ENCODE results near the gene GULP1.

GULP1 gene

DNA sequence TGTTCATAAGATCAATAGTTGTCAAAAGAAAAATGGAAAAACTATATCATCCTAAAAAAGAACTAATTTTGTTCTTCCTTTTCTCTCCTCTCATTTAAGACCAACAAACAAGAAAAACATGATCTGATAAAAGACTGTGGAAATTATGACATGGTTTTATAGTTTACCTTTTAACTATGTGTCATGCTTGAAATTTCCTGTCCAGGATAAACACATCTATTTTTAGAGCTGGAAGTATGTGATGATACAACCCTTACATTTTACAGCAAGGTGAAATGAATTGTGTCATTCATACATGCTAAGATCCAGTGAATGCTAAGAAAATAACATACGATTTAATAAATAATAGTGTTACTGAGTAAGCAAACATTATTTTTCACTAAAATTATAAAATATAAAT, 89.9 kb downstream of the GULP1 start:
- no peak for DNase-seq

DNA sequence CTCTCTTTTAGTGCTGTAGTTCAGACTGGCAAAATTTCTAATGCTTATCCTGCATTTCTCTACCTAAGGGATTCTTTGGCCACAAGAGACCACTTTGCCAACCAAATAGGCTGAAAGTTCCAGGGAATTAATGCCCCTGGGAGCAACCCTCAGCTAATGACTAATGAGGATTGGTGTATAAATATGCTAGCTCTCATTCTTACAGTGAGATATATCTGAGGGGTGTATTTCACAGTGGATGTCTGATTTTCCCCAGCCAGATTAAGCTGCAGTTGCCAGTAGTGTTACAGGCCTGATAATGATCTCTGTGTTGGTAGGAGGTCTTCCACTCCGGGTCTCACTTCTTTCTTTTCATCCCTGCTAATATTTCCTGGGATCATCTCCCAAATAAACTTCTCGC, 90.4 kb downstream of the GULP1 start:
- no peak for DNase-seq

DNA sequence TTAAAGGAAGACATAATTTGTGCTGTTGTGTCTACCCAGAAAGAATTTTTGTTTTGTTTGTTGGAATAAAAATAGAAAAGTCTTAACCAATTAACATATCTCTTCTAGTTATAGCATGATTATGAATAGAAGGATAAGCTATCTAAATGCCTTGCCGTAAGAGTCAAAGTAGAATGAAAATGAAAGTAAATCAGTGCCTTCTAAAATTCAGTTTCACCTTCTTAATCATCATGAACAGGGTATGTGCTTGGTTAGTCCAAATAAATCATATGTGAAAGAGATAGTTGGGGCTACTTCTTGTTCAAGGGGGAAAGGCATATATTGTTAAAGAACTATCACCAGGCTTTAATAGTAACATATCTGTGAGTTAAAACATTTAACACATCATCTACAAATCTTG, 91.5 kb downstream of the GULP1 start:
- no peak for DNase-seq

DNA sequence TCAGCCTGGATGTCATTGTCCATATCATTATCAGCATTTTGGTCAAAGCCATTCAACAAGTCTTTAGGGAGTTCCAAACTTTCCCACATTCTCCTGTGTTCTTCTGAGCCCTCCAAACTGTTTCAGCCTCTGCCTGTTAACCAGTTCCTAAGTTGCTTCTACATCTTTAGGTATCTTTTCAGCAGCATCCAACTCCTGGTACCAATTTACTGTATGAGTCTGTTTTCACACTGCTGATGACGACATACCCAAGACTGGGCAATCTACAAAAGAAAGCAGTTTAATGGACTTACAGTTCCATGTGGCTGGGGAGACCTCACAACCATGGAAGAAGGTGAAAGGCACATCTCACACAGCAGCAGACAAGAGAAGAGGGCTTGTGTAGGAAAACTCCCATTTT, 94.2 kb downstream of the GULP1 start:
- no peak for DNase-seq

DNA sequence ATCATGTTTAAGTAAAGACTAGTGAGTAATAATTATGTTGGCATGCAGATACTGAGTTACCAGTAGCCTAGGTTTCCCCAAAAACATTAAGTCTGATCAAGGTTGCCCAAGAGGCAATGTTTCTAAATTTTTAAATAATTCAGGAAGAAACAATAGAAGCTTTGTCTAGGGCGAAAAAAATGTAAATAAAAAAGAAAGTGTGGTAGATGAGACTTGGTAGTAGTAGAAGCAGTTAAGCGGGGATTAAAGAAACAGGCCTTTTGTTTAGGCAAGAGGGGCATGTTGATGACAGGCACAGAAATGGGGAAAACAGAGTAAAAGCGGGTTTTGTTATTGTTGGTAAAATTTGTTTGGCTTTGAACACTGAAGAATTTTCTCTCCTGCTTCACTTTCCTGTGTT, 97.2 kb downstream of the GULP1 start:
- DNase-seq: no peak

DNA sequence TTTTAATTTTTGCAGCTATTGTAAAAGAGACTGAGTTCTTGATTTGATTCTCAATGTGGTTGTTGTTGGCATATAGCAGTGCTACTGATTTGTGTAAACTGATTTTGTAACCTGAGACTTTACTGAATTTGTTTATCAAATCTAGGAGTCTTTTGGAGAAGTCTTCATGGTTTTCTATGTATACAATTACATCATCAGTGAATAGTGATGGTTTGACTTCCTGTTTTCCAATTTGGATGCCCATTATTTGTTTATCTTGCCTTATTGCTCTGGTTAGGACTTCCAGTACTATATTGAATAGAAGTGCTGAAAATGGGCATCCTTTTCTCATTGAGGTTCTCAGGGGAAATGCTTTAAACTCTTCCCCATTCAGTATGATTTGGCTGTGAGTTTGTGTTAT, 99.7 kb downstream of the GULP1 start:
- no peak for DNase-seq

DNA sequence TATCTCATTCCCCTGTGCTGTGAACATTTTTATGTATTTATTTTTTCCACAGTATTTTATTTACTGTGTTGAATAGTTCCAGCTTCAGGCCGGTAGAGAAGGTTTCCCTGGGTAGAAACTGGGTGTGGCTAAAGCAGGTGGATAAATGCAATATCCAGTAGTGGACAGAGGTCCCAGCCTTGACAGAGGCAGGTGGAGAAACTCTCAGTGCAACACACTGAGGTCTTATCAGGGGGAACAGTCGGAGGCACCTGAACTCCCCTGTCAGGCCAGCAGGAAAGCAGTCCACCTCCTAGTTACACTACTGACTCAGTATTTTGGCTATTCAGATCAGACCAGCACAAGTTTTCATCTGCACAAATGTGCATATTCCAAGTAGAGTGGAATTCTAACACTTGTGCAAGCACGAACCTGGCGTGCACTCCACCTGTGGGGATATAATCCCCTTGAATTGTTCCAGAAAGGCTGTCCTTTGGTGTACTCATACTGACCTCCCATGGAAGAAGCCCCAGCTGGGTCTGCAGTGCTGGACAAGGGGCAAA, 103.3 kb downstream of the GULP1 start:
- no peak for DNase-seq

DNA sequence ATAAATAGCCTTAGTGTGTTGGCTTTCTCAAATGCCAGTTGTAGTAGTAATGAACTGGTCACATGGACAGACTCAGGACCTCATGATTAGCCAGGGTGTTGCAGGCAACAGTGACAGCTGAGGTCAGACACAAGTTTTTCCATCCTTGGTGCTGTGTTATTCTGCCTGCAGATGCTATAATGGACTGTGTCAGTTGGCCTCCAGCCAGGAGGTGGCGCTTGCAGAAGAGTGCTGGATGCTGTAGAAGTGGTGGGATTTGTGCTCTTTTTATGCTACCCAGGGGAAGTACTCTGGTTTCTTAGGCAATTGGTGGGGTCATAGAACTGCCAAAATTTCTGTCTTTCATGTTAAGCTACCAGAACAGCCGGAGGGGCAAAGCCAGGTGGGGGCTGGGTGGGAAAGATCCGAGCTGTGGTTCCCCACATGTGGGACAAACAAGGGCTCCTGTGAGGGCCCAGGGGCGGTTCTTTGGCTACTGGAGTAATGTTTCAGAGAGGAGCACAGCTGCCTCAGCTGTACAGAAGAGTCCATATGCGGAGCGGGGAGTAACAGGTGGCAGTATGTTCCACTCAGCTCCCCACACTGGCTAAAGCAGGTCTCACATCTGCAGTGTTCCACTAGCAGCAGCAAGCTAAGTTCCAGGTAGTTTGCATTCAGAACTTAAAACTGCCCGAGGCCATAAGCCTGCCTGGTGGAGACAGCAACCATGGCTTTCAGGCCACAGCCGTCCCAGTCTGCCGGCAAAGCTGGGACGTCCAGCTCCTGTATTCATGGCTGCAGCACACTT, 104.4 kb downstream of the GULP1 start:
- no peak for DNase-seq

DNA sequence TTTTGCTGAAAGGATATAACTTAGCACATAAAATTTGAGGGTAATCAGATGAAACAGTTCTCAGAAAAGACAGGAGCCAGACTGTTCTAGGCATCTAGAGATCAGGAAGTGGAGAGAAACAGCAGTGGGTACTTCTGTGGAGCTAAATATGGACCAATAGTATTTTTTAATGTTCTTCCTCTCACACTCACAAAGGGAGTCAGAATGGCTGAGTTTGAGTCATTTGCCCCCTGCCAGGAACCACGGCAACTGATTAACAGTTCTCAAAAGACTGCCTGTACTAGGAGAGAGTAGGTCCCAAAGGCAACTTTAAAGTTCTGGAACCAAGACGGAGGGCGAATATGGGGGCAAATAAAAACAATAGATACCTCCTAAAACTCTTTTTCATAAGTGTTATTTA, 107.5 kb downstream of the GULP1 start:
- DNase-seq: no peak

DNA sequence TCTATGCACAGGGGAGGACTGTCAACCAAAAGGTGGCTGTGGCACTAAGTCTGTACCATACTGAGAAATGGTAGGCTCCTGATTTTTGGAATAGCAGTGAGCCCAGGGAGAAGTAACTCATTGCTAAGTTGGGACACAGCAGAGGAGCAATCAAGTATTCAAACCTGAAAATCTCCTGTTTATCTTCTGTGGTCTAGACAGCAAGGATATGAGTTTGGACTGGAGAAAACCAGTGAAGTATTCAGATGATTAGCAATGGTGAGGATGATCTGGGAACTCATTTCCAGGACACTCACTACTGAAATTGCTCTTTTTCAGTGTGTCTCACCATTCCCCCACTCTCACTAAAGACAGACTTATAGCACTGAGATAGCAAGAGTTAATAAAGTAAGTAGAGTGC, 112.0 kb downstream of the GULP1 start:
- DNase-seq: no peak

DNA sequence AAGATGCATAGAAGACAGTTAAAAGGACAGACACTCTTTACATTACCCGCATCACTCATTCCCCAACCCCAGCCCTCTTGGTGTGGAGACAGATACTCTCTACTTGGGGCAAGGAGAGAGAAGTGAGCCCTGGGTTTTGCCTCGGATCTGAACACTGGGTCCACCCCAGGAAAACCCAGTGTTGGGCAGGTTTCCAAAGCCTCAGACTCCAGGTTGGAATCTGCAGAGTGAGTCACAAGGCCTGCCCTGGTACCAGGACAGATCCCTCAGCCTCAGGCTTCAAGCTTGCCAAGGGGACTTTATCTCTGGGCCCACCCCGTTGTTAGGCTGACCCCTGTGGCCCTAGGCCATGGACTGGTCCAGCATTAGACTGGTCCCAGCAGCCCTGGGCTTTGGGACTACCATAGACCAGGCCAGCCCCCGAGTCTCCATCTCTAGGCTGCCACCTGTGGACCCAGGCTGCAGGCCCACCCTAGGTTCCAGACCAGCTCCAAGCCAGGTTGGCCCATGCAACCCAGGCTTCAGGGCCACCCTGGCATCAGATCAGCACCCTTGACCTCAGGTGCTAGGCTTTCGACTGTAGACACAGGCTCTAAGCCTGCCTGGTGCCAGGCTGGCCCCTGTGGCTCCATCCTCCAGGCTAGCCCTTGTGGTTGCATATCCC, 112.8 kb downstream of the GULP1 start:
- no peak for DNase-seq

DNA sequence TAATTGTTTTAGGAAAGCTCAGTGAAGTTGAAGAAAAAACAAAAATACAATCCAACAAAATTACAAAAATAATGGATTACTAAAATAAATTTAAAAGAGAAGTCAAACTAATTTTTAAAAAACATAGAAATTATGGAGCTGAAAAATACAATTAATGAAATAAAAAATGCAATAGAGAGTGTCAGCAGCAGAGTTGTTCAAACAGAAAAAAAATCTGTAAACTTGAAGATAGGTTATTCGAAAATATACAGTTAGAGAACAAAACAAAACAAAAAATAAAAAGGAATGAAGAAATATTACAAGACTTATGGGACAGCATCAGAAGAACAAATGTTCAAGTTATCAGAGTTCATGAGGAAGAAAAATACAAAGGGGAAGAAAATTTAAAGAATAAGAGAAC, 114.7 kb downstream of the GULP1 start:
- no peak for DNase-seq

DNA sequence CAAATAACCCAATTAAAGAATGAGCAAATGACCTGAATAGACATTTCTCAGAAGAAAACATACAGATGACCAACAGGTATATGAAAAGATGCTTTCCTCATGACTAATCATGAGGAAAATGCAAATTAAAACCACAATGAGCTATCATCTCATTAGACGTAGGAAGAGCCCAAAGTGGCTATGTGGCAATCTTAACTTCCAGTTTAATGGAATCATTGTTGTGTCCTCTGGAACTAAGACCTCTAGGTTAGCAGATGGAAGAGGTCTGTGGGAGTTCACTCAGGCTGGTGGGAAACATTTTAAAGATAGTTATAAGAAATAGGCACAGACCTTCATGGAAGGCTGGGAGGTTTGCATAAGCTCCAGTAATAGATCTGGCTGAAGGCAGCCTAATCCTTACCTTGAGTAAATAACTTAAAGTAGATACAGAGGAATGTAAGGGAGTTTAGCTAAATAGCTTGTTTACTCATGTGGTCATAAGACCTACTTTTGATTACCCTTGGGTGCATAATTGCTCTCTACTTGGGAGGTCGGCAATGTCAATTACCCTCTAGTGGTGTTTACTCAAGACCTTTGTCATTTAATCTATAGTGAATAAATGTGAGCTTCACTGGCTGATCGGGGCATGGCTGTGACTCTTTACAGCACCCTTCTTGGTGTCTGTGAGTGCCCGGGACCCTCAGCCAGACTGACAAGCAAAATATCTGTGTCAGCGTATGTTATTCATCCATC, 119.0 kb downstream of the GULP1 start:
- DNase-seq: no peak

DNA sequence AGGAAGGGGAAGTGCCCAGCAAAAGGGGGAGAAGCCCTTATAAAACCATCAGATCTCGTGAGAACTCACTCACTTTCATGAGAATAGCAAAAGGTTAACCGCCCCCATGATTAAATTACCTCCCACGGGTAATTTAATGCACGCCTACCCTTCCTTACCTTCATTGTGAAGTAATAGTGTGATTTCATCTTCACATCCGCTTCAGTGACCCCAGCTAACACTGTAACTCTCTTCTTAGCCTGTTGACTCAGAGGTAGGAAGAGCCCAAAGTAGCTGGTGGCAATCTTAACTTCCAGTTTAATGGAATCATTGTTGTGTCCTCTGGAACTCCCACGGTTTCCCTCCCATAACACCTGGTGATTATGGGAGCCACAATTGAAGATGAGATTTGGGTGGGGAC, 120.5 kb downstream of the GULP1 start:
- DNase-seq: no peak

DNA sequence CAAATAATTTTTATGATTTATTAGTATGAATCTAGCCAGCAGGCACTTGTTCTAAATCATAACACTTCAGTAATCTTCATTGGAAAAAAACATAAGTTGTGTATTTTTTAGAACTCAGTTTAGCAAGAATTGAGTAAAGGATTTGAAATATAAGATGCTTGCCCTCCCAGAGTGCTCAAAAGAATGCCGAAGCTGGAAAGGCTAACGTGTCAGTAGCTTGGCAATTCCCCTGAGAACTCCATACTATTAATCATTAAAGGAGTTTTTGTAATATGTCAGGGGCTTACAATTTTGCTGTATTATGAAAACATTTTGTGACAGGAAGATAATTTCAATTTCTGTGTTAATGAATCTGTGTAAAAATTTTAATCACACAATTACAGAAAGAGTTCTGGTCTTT, 122.7 kb downstream of the GULP1 start:
- no peak for DNase-seq

DNA sequence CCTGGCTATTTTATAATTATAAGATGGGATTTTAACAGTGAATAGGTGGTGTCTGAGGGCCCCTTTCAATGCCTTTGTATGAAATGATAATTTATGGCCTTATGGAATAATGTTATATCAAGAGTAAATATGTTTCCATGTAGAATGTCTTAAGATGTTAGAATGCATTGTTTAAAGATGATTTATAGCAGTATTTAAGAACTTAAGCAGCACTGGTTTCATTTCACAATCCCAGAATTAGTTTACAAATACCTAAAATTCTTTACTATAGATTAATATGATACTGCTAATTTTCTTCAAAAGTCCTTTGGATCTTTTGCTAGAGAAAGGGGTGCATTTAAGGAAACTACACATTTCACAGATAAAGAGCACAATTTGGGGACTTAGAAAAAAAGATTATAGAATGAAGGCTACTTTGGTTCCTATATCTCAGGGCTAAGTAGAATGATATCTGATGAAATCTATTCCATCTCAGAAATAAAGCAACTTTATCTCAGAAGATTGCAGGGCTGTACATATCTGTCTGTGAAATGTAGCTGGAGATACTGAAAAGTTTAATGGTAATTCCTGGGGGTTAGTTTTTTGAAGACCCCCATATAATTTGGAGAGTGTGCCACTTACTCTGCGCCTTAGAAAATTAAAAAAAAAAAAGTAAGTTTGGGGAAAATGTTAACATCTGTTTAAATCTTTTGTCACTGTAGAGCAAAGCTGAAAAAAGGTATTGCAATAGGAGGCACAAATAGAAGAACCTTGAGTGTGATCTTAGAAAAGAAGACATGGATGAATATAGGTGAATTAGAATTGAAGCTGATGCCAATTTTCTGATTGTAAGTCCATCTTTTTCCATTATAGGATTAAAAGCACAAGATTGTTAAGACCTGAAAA, 123.4 kb downstream of the GULP1 start:
- no peak for DNase-seq

DNA sequence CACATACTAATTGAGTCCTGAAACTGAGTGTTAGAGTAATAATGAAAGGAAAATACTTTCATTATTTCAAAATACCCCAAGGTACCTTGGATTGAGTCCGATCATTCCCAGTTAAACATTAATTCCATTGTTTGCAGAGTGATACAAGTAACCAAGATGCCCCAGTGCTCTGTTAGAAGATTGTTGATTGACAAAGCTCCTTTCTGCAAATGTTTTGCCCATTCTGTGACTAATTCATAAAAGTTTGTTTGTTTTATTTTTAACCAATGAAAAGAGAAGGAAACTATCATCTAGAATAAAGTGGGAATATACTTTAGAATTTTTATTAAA, 124.0 kb downstream of the GULP1 start:
- no peak for DNase-seq

DNA sequence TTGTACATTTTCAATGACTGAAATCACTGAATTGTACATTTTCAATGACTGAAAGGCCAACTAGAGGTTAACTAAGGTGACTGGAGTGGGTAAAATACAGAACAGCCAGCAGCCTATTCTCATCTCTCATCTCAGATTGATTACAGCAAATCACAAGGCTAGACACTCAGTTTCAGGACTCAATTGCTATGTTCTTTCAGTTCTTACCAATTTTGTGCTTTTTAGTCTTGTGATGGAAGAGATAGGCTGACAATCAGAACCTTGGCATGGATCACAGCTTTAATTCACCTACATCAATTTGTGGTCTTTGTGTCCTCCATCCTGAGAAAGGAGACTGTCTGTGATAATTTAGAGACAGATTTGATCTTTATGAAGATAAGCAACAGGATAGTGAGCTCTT, 124.7 kb downstream of the GULP1 start:
- no peak for DNase-seq

DNA sequence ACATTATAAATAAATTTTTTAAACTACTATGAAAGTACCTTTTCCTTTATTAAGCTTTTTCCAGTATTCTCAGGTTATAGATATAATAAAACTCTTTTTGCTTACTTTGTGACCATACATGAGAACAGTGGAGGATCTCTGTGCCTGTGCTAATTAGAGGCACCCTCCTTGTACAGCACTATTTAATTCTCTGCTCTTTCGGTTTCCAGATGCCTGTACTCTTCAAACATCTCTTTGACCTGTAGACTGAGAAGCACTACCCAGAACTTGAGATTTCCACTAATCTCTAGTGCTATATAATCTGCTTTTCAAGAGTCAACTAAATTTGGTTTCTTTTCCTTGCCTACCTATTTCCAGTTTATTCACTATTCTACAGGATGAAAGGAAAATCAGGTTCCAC, 131.1 kb downstream of the GULP1 start:
- DNase-seq: no peak

DNA sequence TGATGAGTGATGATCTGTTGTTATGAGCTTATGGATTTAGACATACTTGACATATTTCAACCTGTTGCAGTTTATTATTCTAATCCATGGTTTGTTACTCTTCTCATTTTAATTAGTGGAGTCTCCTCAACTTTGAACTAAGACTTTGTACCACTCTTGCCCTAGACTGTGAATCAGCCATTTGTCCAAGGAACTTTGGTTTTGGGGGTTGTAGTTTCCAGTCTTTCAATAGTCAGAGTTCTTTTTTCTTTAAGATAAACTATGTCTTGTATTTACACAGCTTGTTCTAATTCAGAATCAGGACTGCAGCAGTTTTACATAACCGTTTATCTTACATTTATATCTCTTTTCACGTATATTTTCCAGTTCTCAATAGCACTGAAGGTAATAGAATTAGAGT, 133.6 kb downstream of the GULP1 start:
- no peak for DNase-seq

DNA sequence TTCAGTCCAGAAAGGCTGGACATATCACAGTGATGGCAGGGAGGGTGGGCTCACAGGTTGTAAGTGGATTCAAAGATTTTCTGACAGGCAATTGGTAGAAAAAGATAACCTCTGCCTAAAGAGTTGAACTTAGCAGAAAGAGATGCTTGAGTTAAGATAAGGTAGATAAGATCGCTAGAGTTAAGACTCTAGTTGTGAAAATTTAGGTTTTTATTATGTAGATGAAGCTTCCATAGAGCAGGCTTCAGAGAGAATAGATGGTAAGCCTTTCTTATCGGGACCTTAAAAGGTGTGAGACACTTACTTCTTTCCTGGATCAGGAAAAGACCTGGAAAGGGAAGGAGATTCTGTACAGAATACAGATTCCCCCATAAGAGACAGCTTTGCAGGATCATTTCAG, 134.4 kb downstream of the GULP1 start:
- DNase-seq: no peak

DNA sequence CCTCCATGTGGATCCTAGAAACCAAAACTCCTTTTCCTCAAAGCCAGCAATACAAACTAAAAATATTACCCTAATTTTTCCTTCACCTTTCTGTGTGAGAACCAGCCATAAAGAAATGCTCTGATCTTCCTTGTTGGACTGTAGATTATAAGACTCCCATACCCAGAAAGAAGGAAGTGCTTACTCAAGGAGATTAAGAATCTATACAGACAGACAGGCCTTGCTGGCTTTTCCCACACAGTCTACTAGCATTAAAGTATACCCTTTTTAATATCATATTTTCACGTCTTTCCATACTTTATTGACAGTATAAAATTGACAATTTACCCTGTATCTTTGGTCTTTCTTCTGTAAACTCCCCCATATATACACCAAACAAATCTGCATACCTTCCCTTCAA, 139.0 kb downstream of the GULP1 start:
- no peak for DNase-seq

DNA sequence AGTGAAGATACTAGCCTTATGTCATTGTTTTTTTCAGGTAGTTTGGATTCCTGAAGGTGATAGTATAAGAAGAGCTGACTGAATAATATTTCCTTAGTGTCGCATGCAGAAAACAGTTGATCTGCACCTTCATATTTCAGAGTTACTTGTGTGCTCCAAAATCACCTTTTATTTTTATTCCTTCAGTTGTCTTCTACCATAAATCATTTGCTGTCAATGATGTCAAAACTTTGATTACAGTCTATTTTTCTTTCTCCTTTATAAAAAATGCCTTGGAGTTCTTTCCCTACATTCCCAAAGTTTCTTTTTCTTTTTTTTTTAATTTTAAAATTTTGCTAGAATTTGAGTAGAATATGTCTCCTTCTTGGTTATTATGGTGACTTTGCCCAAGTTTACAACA, 142.3 kb downstream of the GULP1 start:
- no peak for DNase-seq
